ENCODE data around the gene RC3H2.
A peak's percentile ranks its signal among the peaks of the same experiment; 100 is the strongest.

The RC3H2 gene

DNA sequence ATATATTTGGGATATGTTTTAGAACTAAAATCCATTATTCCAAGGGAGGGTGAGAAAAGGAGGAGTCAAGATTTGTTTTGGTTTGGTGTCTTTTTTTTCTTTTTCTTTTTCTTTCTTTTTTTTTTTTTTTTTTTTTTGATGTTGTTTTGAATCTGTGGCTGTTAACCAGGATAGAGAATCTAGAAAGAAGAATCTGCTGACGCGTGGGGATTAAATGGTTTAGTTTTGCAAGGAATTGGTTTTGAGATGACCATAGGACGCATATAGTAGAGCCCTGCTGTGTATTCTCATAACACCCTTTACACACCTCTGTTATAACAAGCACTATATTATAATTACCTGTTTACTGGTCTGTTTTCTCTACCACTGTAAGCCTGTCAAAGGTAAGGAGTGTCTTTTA is 45.1 kb upstream of the RC3H2 start (continued):
- TF ChIP-seq, protein P1, sequence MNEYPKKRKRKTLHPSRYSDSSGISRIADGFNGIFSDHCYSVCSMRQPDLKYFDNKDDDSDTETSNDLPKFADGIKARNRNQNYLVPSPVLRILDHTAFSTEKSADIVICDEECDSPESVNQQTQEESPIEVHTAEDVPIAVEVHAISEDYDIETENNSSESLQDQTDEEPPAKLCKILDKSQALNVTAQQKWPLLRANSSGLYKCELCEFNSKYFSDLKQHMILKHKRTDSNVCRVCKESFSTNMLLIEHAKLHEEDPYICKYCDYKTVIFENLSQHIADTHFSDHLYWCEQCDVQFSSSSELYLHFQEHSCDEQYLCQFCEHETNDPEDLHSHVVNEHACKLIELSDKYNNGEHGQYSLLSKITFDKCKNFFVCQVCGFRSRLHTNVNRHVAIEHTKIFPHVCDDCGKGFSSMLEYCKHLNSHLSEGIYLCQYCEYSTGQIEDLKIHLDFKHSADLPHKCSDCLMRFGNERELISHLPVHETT (tag by site-specific recombination; IDR thresholded peaks at IDR 0.05), result no peak
- TF ChIP-seq ZNF670 (tag by site-specific recombination; IDR thresholded peaks at IDR 0.05; ENCODE audit: low read depth) (no peak), SP3 (tag by site-specific recombination; IDR thresholded peaks at IDR 0.05) (no peak), ZNF2 (tag by site-specific recombination; IDR thresholded peaks at IDR 0.05) (no peak), HOXA7 (CRISPR knock-in tag; IDR thresholded peaks at IDR 0.05; ENCODE audit: borderline replicate concordance) (no peak), ZNF596 (tag by site-specific recombination; IDR thresholded peaks at IDR 0.05) (no peak), KLF9 (tag by site-specific recombination; IDR thresholded peaks at IDR 0.05; ENCODE audit: low read depth) (no peak), ZNF404 (tag by site-specific recombination; IDR thresholded peaks at IDR 0.05) (no peak), MEIS1 (CRISPR knock-in tag; IDR thresholded peaks at IDR 0.05; ENCODE audit: borderline replicate concordance) (no peak), ZNF140 (tag by site-specific recombination; IDR thresholded peaks at IDR 0.05) (no peak)
- TF ChIP-seq, protein P2, sequence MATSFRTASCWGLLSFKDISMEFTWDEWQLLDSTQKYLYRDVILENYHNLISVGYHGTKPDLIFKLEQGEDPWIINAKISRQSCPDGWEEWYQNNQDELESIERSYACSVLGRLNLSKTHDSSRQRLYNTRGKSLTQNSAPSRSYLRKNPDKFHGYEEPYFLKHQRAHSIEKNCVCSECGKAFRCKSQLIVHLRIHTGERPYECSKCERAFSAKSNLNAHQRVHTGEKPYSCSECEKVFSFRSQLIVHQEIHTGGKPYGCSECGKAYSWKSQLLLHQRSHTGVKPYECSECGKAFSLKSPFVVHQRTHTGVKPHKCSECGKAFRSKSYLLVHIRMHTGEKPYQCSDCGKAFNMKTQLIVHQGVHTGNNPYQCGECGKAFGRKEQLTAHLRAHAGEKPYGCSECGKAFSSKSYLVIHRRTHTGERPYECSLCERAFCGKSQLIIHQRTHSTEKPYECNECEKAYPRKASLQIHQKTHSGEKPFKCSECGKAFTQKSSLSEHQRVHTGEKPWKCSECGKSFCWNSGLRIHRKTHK (tag by site-specific recombination; IDR thresholded peaks at IDR 0.05), result no peak

DNA sequence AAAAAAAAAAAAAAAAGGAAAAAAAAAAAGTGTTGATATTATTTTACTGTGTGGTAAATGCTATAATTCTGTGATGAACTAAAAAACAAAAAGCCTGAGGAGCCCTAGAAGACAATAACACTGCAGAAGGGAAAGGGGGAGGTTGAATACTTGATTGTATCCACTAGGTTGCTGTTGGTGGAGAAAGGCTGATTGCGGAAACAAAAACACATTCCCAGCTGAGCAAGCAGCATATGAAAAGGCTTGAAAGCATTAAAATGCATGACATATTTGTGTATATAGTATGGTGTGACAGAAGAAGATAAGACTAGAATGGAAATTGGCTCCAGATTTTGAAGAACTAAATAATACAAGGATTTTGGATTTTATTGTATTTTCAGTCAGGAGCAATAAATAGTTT is 44.5 kb upstream of the RC3H2 start:
- no peak for TF ChIP-seq ZFP41 (tag by site-specific recombination; IDR thresholded peaks at IDR 0.05; ENCODE audit: borderline replicate concordance)
- TF ChIP-seq, protein P3, sequence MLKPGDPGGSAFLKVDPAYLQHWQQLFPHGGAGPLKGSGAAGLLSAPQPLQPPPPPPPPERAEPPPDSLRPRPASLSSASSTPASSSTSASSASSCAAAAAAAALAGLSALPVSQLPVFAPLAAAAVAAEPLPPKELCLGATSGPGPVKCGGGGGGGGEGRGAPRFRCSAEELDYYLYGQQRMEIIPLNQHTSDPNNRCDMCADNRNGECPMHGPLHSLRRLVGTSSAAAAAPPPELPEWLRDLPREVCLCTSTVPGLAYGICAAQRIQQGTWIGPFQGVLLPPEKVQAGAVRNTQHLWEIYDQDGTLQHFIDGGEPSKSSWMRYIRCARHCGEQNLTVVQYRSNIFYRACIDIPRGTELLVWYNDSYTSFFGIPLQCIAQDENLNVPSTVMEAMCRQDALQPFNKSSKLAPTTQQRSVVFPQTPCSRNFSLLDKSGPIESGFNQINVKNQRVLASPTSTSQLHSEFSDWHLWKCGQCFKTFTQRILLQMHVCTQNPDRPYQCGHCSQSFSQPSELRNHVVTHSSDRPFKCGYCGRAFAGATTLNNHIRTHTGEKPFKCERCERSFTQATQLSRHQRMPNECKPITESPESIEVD (tag by site-specific recombination; IDR thresholded peaks at IDR 0.05), result peak; percentile 22
- TF ChIP-seq, protein P4, sequence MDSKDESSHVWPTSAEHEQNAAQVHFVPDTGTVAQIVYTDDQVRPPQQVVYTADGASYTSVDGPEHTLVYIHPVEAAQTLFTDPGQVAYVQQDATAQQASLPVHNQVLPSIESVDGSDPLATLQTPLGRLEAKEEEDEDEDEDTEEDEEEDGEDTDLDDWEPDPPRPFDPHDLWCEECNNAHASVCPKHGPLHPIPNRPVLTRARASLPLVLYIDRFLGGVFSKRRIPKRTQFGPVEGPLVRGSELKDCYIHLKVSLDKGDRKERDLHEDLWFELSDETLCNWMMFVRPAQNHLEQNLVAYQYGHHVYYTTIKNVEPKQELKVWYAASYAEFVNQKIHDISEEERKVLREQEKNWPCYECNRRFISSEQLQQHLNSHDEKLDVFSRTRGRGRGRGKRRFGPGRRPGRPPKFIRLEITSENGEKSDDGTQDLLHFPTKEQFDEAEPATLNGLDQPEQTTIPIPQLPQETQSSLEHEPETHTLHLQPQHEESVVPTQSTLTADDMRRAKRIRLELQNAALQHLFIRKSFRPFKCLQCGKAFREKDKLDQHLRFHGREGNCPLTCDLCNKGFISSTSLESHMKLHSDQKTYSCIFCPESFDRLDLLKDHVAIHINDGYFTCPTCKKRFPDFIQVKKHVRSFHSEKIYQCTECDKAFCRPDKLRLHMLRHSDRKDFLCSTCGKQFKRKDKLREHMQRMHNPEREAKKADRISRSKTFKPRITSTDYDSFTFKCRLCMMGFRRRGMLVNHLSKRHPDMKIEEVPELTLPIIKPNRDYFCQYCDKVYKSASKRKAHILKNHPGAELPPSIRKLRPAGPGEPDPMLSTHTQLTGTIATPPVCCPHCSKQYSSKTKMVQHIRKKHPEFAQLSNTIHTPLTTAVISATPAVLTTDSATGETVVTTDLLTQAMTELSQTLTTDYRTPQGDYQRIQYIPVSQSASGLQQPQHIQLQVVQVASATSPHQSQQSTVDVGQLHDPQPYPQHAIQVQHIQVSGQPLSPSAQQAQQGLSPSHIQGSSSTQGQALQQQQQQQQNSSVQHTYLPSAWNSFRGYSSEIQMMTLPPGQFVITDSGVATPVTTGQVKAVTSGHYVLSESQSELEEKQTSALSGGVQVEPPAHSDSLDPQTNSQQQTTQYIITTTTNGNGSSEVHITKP (tag by site-specific recombination; IDR thresholded peaks at IDR 0.05), result peak; percentile 75
- Histone ChIP-seq H3K4me1 (ENCODE audit: control insufficient read depth, insufficient read depth, low read length) (0 out of 2 replicates have a peak, but pooled peaks cover 2% of the 10 kb centered on the region), H3K4me3 (ENCODE audit: low read depth, low read length) (no peak overlapping the region), H3K27ac (ENCODE audit: extremely low read depth, low read depth, low read length) (no peak overlapping the region), H3K9me3 (ENCODE audit: control insufficient read depth, insufficient read depth, low read depth, low read length) (no peaks in the 10 kb centered on the region), H3K36me3 (ENCODE audit: control insufficient read depth in 2 of 2, insufficient read depth in 1 of 2, low read length in 2 of 2) (no peaks in the 10 kb centered on the region)
- ChIA-PET CTCF (no interaction called here), POLR2A (no interaction called here)

DNA sequence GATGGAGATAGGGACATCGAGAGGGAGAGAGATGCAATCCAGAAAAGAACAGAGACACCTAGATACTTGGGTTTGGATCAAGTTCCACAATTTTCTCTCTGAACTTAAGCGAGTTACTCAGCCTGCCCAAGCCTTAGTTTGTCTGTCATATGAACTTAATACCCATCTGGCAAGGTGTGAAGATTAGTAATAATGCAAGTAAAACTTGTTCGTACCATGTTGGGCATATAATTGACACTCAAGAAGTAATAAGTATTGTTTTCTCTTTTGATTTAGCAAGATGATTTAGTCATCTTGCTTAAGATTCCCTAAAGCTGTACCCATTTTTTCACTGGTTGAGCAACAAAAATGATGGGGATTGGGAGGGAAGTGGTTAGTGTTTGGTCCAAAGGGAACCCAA is 43.2 kb upstream of the RC3H2 start:
- H3K27ac ChIP-seq (ENCODE audit: extremely low read depth, low read depth, low read length), result no peak overlapping the region
- CTCF ChIA-PET, result no interaction called here
- TF ChIP-seq, protein P5, sequence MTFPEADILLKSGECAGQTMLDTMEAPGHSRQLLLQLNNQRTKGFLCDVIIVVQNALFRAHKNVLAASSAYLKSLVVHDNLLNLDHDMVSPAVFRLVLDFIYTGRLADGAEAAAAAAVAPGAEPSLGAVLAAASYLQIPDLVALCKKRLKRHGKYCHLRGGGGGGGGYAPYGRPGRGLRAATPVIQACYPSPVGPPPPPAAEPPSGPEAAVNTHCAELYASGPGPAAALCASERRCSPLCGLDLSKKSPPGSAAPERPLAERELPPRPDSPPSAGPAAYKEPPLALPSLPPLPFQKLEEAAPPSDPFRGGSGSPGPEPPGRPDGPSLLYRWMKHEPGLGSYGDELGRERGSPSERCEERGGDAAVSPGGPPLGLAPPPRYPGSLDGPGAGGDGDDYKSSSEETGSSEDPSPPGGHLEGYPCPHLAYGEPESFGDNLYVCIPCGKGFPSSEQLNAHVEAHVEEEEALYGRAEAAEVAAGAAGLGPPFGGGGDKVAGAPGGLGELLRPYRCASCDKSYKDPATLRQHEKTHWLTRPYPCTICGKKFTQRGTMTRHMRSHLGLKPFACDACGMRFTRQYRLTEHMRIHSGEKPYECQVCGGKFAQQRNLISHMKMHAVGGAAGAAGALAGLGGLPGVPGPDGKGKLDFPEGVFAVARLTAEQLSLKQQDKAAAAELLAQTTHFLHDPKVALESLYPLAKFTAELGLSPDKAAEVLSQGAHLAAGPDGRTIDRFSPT (tag by site-specific recombination; IDR thresholded peaks at IDR 0.05), result no peak
- TF ChIP-seq ZNF175 (tag by site-specific recombination; IDR thresholded peaks at IDR 0.05), result no peak
- TF ChIP-seq ZNF776 (tag by site-specific recombination; IDR thresholded peaks at IDR 0.05; ENCODE audit: borderline replicate concordance), result no peak
- TF ChIP-seq ZNF624 (tag by site-specific recombination; IDR thresholded peaks at IDR 0.05), result no peak
- TF ChIP-seq, protein P6, sequence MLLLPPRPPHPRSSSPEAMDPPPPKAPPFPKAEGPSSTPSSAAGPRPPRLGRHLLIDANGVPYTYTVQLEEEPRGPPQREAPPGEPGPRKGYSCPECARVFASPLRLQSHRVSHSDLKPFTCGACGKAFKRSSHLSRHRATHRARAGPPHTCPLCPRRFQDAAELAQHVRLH (tag by site-specific recombination; IDR thresholded peaks at IDR 0.05), result no peak
- TF ChIP-seq ZNF423 (tag by site-specific recombination; IDR thresholded peaks at IDR 0.05), result no peak
- TF ChIP-seq, protein P7, sequence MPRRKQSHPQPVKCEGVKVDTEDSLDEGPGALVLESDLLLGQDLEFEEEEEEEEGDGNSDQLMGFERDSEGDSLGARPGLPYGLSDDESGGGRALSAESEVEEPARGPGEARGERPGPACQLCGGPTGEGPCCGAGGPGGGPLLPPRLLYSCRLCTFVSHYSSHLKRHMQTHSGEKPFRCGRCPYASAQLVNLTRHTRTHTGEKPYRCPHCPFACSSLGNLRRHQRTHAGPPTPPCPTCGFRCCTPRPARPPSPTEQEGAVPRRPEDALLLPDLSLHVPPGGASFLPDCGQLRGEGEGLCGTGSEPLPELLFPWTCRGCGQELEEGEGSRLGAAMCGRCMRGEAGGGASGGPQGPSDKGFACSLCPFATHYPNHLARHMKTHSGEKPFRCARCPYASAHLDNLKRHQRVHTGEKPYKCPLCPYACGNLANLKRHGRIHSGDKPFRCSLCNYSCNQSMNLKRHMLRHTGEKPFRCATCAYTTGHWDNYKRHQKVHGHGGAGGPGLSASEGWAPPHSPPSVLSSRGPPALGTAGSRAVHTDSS (tag by site-specific recombination; IDR thresholded peaks at IDR 0.05), result no peak
- TF ChIP-seq ZSCAN30 (tag by site-specific recombination; IDR thresholded peaks at IDR 0.05), result no peak

More for the DNA sequence above, 43.2 kb upstream of the RC3H2 start:
- Histone ChIP-seq H3K9me3 (ENCODE audit: control insufficient read depth, insufficient read depth, low read depth, low read length) (no peaks in the 10 kb centered on the region), H3K4me3 (ENCODE audit: low read depth, low read length) (no peak overlapping the region), H3K4me1 (ENCODE audit: control insufficient read depth, insufficient read depth, low read length) (0 out of 2 replicates have a peak, but pooled peaks cover 2% of the 10 kb centered on the region), H3K36me3 (ENCODE audit: control insufficient read depth in 2 of 2, insufficient read depth in 1 of 2, low read length in 2 of 2) (peaks cover 0 to 4% of the 10 kb centered on the region in 2 experiments; a peak in 1 of 3 replicates)
- POLR2A ChIA-PET, result interaction anchor here (0.6 to 0.7 kb wide), 2 partner anchors 17 to 103 kb away, joined by 3 to 4 read pairs; partner anchors contain the start of gene ZBTB26
